ENCODE results near the gene PPP1R10. TPM values are rescaled to one million over a fixed set of nuclear protein-coding genes. Genes with fewer than 3 reads are reported as not detected.

Gene PPP1R10
- total RNA-seq, 1 donor: 39.1 TPM

GRCh38 chr6:30614044-30614842, 2.8 kb downstream of the PPP1R10 start:
- TF ChIP-seq CTCF (IDR thresholded peaks at IDR 0.05; ENCODE audit: insufficient read depth, low read length): no peak
- DNase-seq (ENCODE audit: low read depth): no peak
- H3K4me3 ChIP-seq (ENCODE audit: low read depth, low read length): peak overlapping the region; percentile 62

GRCh38 chr6:30613251-30614043, 3.6 kb downstream of the PPP1R10 start:
- peak; percentile 28 for DNase-seq (ENCODE audit: low read depth)
- TF ChIP-seq CTCF (IDR thresholded peaks at IDR 0.05; ENCODE audit: insufficient read depth, low read length): no peak
- no peak overlapping the region for H3K4me3 ChIP-seq (ENCODE audit: low read depth, low read length)

GRCh38 chr6:30612687-30613248, 4.3 kb downstream of the PPP1R10 start:
- no peak overlapping the region for H3K4me3 ChIP-seq (ENCODE audit: low read depth, low read length)
- no peak for TF ChIP-seq CTCF (IDR thresholded peaks at IDR 0.05; ENCODE audit: insufficient read depth, low read length)
- DNase-seq (ENCODE audit: low read depth): peak; percentile 57

GRCh38 chr6:30612213-30612612, 4.8 kb downstream of the PPP1R10 start:
- TF ChIP-seq CTCF (IDR thresholded peaks at IDR 0.05; ENCODE audit: insufficient read depth, low read length): peak; percentile 51
- no peak overlapping the region for H3K4me3 ChIP-seq (ENCODE audit: low read depth, low read length)
- peak; percentile 60 for DNase-seq (ENCODE audit: low read depth)

- TF ChIP-seq CTCF (IDR thresholded peaks at IDR 0.05; ENCODE audit: insufficient read depth, low read length): no peak
- DNase-seq (ENCODE audit: low read depth): no peak
- H3K4me3 ChIP-seq (ENCODE audit: low read depth, low read length): no peak overlapping the region
Measured at GRCh38 chr6:30611856-30612194, 5.2 kb downstream of the PPP1R10 start.

- no peak overlapping the region for H3K4me3 ChIP-seq (ENCODE audit: low read depth, low read length)
- TF ChIP-seq CTCF (IDR thresholded peaks at IDR 0.05; ENCODE audit: insufficient read depth, low read length): no peak
- DNase-seq (ENCODE audit: low read depth): no peak
Measured at GRCh38 chr6:30611150-30611855, 5.7 kb downstream of the PPP1R10 start.
